K562 (cell line): ENCODE measurements around the gene RAMP2. TPM values are rescaled to one million over a fixed set of nuclear protein-coding genes. Genes with fewer than 3 reads are reported as not detected.

ENCODE experiments used
- BMI1 ChIP-seq: fragments of 150-350 bp; IDR thresholded peaks from 2 replicates; pipeline ENCODE4 v1.6.1; 2014; ENCODE audit warnings: low read length
- ELK3 ChIP-seq: fragments of 450-650 bp; formaldehyde crosslinking; IDR thresholded peaks from 2 replicates; pipeline ENCODE4 v1.4.0; 2020; ENCODE audit warnings: mild to moderate bottlenecking
- GABPB2 ChIP-seq: fragments of 250-450 bp; sonication (Bioruptor Pico); conservative IDR thresholded peaks from 2 replicates; pipeline ENCODE4 v1.5.1; 2021; ENCODE audit warnings: mild to moderate bottlenecking
- HLTF ChIP-seq: fragments of 450-650 bp; IDR thresholded peaks from 2 replicates; pipeline ENCODE4 v1.6.1; 2016
- KLF10 ChIP-seq: fragments of 250-450 bp; sonication (Bioruptor Pico); IDR thresholded peaks from 2 replicates; pipeline ENCODE4 v1.6.1; 2021; ENCODE audit warnings: matching md5 sums
- MTA2 ChIP-seq: fragments of 450-650 bp; IDR thresholded peaks from 2 replicates; pipeline ENCODE4 v1.6.1; 2016; ENCODE audit warnings: low read depth
- NFE2 ChIP-seq: IDR thresholded peaks from 2 replicates; pipeline ENCODE4 v1.6.1; 2014; ENCODE audit warnings: antibody characterized with exemption, low read depth
- NKRF ChIP-seq: fragments of 450-650 bp; IDR thresholded peaks from 2 replicates; pipeline ENCODE4 v1.6.1; 2016; ENCODE audit warnings: borderline replicate concordance
- SMARCB1 ChIP-seq: IDR thresholded peaks from 2 replicates; pipeline ENCODE4 v1.6.1; 2011; ENCODE audit warnings: improper control_type of control experiment, low read depth; ENCODE audit not compliant: insufficient read length
- SRSF1 ChIP-seq: fragments of 200-400 bp; formaldehyde crosslinking; IDR thresholded peaks from 2 replicates; pipeline ENCODE4 v1.6.1; 2017; ENCODE audit warnings: mild to moderate bottlenecking, low read depth, low read length, moderate library complexity
- STAT5A ChIP-seq: IDR thresholded peaks from 2 replicates; pipeline ENCODE4 v1.6.1; 2012; ENCODE audit warnings: low read length, inconsistent platforms, borderline replicate concordance
- ZBTB1 ChIP-seq: sonication (generic); formaldehyde crosslinking; IDR thresholded peaks from 2 replicates; pipeline ENCODE4 v1.8.1; 2023; ENCODE audit warnings: missing genetic modification reagents, low read depth, mild to moderate bottlenecking, borderline replicate concordance
- ZNF134 ChIP-seq: fragments of 250-450 bp; sonication (Bioruptor Pico); conservative IDR thresholded peaks from 2 replicates; pipeline ENCODE4 v1.4.0; 2020
- ZNF274 ChIP-seq: IDR thresholded peaks from 2 replicates; pipeline ENCODE4 v1.6.1; 2011; ENCODE audit warnings: low read depth, mild to moderate bottlenecking, low read length, moderate library complexity, borderline replicate concordance
- ZNF512 ChIP-seq: IDR thresholded peaks from 2 replicates; pipeline ENCODE4 v1.6.1; 2016; ENCODE audit warnings: missing genetic modification characterization, missing compliant biosample characterization
- ZNF77 ChIP-seq: fragments of 250-450 bp; sonication (Bioruptor Pico); IDR thresholded peaks from 2 replicates; pipeline ENCODE4 v1.5.0; 2020
- polyA plus RNA-seq, 8 experiments: library from polyadenylated mRNA; depleted of rRNA in 4 of 8; stranded (reverse) in 5 of 8; unstranded in 3 of 8; fragments of >200 nt; fragmentation: Nextera tagmentation in 2 of 8; fragmentation: Illumina TruSeq in 1 of 8; extraction: Ambion mirVana in 2 of 8; extraction: Trizol in 1 of 8; gene quantifications; 2 replicates each; pipeline versions ENCODE4 v1.2.1 to v1.2.3, GENCODE V29; 2011 to 2014; ENCODE audit warnings: inconsistent platforms in 1 of 8, missing spikeins in 1 of 8
- total RNA-seq, 7 experiments: library from RNA; depleted of rRNA in 6 of 7; stranded (reverse); fragments of >200 nt in 6 of 7; fragmentation: Illumina TruSeq in 2 of 7; extraction: Trizol in 2 of 7; gene quantifications; 2 replicates each; pipeline versions ENCODE4 v1.2.1 to v1.2.3, GENCODE V29; 2011 to 2021; ENCODE audit warnings: low replicate concordance in 1 of 7
- TF ChIP-seq, protein P1 (sequence below): fragments of 250-450 bp; sonication (Bioruptor Pico); IDR thresholded peaks from 2 replicates; pipeline ENCODE4 v1.4.0; 2020; ENCODE audit warnings: mild to moderate bottlenecking, moderate library complexity
- TF ChIP-seq, protein P2 (sequence below): fragments of 450-650 bp; formaldehyde crosslinking; conservative IDR thresholded peaks from 2 replicates; pipeline ENCODE4 v1.4.0; 2022; ENCODE audit warnings: mild to moderate bottlenecking, missing genetic modification characterization
- TF ChIP-seq, protein P3 (sequence below): fragments of 450-650 bp; conservative IDR thresholded peaks from 2 replicates; pipeline ENCODE4 v1.6.1; 2016; ENCODE audit warnings: missing genetic modification characterization, low read depth, mild to moderate bottlenecking, missing compliant biosample characterization, moderate library complexity

The RAMP2 gene
- total and polyA plus RNA-seq, 9 of the 15 experiments (the other 6 are each of a cell fraction or from before 2014, with no cell fraction given) = not detected

GRCh38 chr17:42773290-42774035 lies 12.4 kb downstream of the RAMP2 start, which contains the start of gene VPS25 (continued):
- TF ChIP-seq, protein P1, sequence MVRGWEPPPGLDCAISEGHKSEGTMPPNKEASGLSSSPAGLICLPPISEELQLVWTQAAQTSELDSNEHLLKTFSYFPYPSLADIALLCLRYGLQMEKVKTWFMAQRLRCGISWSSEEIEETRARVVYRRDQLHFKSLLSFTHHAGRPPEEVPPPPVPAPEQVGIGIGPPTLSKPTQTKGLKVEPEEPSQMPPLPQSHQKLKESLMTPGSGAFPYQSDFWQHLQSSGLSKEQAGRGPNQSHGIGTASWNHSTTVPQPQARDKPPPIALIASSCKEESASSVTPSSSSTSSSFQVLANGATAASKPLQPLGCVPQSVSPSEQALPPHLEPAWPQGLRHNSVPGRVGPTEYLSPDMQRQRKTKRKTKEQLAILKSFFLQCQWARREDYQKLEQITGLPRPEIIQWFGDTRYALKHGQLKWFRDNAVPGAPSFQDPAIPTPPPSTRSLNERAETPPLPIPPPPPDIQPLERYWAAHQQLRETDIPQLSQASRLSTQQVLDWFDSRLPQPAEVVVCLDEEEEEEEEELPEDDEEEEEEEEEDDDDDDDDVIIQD (CRISPR knock-in tag) = no peak
- TF ChIP-seq, protein P2, sequence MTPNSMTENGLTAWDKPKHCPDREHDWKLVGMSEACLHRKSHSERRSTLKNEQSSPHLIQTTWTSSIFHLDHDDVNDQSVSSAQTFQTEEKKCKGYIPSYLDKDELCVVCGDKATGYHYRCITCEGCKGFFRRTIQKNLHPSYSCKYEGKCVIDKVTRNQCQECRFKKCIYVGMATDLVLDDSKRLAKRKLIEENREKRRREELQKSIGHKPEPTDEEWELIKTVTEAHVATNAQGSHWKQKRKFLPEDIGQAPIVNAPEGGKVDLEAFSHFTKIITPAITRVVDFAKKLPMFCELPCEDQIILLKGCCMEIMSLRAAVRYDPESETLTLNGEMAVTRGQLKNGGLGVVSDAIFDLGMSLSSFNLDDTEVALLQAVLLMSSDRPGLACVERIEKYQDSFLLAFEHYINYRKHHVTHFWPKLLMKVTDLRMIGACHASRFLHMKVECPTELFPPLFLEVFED (CRISPR knock-in tag) = no peak
- TF ChIP-seq ZNF134 (CRISPR knock-in tag) (no peak), ZNF274 (no peak), ZNF512 (tag) (no peak), STAT5A (peak; percentile 34; the same call in 1 of the 2 replicates), NKRF (peak; percentile 69; the same call in 1 of the 2 replicates), NFE2 (no peak), ELK3 (CRISPR knock-in tag) (no peak), SMARCB1 (no peak), ZBTB1 (CRISPR knock-in tag) (0 out of 2 replicates have a peak, but pooled peaks have one; percentile 26), MTA2 (0 out of 2 replicates have a peak, but pooled peaks have one; percentile 5), KLF10 (CRISPR knock-in tag) (no peak), GABPB2 (CRISPR knock-in tag) (no peak), HLTF (no peak), BMI1 (no peak), SRSF1 (no peak), ZNF77 (no peak)
- TF ChIP-seq, protein P3, sequence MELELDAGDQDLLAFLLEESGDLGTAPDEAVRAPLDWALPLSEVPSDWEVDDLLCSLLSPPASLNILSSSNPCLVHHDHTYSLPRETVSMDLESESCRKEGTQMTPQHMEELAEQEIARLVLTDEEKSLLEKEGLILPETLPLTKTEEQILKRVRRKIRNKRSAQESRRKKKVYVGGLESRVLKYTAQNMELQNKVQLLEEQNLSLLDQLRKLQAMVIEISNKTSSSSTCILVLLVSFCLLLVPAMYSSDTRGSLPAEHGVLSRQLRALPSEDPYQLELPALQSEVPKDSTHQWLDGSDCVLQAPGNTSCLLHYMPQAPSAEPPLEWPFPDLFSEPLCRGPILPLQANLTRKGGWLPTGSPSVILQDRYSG = no peak
